ENCODE measurements around the gene KRTAP1-1. TPM values are rescaled to one million over a fixed set of nuclear protein-coding genes. Genes with fewer than 3 reads are reported as not detected.
"Not testable (repeated sequence)": the region's sequence is repeated elsewhere in the genome, so short reads cannot be mapped to it uniquely, and the experiment has no call there.

Gene KRTAP1-1
- total and polyA plus RNA-seq, 12 donors = not detected

DNA sequence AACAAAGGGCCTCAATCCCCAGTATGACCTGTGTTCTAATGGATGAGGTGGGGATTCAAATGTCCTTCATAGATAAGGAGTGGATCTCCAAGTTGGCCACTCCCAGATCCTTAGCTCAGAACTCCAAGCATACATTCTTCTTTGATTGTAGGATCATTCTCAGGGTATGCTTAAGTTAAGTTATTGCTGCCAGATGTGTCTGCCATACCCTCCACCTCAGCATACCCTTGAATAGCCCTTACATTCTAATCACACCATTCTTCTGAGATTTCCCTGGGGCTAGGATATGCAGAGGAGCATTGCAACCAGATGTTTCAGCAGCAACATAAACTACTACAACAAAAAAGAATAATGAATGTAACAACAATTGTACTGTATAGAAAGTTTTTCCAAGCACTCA, 26.0 kb upstream of the KRTAP1-1 start:
- no peak overlapping the region for H3K27ac ChIP-seq
- intact Hi-C loops (cut with DNase I) = loop anchor here in 1 of 10 donors (5.0 kb wide), 1 partner anchor 50 kb away; the partner anchor contains the start of gene KRTAP4-11
- DNase-seq = no peak
- ATAC-seq = no peak
- H3K4me3 ChIP-seq = no peak overlapping the region
- H3K36me3 ChIP-seq = no peaks in the 10 kb centered on the region
- H3K4me1 ChIP-seq = no peaks in the 10 kb centered on the region
- H3K27me3 ChIP-seq = peaks cover 0 to 35% (median 18%) of the 10 kb centered on the region in 7 donors
- no peaks in the 10 kb centered on the region for H3K9me3 ChIP-seq
- TF ChIP-seq, protein P1, sequence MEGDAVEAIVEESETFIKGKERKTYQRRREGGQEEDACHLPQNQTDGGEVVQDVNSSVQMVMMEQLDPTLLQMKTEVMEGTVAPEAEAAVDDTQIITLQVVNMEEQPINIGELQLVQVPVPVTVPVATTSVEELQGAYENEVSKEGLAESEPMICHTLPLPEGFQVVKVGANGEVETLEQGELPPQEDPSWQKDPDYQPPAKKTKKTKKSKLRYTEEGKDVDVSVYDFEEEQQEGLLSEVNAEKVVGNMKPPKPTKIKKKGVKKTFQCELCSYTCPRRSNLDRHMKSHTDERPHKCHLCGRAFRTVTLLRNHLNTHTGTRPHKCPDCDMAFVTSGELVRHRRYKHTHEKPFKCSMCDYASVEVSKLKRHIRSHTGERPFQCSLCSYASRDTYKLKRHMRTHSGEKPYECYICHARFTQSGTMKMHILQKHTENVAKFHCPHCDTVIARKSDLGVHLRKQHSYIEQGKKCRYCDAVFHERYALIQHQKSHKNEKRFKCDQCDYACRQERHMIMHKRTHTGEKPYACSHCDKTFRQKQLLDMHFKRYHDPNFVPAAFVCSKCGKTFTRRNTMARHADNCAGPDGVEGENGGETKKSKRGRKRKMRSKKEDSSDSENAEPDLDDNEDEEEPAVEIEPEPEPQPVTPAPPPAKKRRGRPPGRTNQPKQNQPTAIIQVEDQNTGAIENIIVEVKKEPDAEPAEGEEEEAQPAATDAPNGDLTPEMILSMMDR (IDR thresholded peaks at IDR 0.05) = no peak

DNA sequence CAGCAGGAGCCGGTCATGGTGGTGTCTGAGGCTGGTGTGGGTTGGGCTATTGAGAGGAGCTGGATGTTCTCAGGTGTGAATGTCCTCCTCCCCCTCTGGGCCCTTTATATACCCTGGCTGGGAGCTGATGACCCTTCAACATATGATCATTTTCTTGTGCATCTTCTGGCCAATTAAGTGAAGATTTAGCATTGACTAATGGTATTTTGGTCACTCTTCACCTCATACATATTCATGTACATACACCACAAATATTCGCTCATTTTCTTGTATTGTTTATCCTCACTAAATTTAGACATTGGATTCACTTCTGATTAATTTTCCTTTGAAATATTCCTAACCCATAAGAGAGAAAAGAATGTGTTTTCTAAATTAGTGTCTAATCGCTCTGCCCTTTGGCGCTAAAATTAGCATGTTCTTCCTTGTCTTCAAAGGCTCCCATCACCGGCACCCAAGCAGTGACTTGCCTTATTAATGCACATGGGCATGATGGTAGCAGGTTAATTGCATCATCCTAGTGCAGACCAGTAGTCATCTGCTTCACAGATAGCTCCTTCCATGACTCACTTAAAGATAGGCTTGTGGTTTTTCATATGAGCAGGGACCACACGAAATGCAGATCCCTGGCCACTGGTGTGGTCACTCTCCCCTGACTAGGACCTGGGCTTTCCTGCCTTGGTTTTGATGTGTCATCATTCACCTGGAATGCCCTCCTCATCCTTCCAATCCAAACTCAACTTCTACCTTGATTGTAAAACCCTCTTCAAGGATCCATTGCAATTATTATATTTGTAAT, 24.8 kb upstream of the KRTAP1-1 start, which contains the start of gene KRTAP2-4:
KRTAP2-4 (minus strand) TSS at position 51 of the 796 bp plus-strand sequence; CDS start at position 17, 34 bp downstream.
- WGBS, 2 donors = 82 to 87% methylated on average over 6 of the region's 6 CpGs
- H3K36me3 ChIP-seq = no peaks in the 10 kb centered on the region
- intact Hi-C loops (cut with DNase I) = loop anchor here in 1 of 10 donors (5.0 kb wide), 1 partner anchor 51 kb away; the partner anchor contains the start of gene KRTAP4-11
- no peaks in the 10 kb centered on the region for H3K4me1 ChIP-seq
- no peak for ATAC-seq
- no peaks in the 10 kb centered on the region for H3K9me3 ChIP-seq
- no peak within 1 kb of the TSS for H3K27ac ChIP-seq
- DNase-seq = no peak
- no peak within 1 kb of the TSS for H3K4me3 ChIP-seq
- TF ChIP-seq, protein P1 (IDR thresholded peaks at IDR 0.05) = no peak
- peaks cover 0 to 41% (median 22%) of the 10 kb centered on the region in 7 donors for H3K27me3 ChIP-seq

DNA sequence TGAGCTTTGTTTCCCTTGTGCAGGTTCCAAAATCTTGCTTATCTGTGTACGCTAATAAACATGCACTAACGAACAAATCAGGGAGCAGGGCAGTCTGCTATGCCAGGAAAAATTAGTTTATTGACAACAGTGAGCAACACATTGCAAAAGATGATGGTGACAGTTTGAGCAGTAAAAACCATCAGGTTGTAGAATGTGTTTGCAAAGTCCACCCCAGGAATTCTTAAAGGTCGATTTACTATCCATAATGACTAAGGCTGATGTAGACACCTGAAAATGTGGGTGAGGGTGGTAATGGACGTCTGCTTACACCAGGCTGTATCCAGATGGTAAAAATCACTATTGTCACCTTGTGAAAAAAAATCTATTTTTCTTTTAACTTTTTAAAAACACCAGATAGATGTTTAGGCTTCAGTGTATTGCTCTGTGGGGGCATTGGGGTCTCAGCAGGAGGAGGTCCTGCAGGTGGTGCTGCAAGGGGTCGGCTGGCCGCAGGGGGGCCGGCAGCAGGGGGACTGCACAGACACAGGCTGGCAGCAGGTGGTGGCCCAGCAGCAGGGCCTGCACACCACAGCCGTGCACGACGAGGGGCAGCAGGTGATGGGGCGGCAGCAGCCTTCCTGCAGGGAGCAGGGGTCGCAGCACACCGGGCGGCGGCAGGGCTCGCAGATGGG, 23.9 kb upstream of the KRTAP1-1 start:
- intact Hi-C loops (cut with DNase I) = loop anchor here in 1 of 10 donors (5.0 kb wide), 1 partner anchor 52 kb away; the partner anchor contains the start of gene KRTAP4-11
- H3K4me1 ChIP-seq, DNase-seq, H3K4me3 ChIP-seq, H3K36me3 ChIP-seq, H3K27ac ChIP-seq, ATAC-seq, H3K9me3 ChIP-seq: not testable (repeated sequence)
- peaks cover 0 to 48% (median 28%) of the 10 kb centered on the region in 7 donors for H3K27me3 ChIP-seq
- 67 to 78% methylated on average over 7 of the region's 16 CpGs for WGBS, 2 donors

DNA sequence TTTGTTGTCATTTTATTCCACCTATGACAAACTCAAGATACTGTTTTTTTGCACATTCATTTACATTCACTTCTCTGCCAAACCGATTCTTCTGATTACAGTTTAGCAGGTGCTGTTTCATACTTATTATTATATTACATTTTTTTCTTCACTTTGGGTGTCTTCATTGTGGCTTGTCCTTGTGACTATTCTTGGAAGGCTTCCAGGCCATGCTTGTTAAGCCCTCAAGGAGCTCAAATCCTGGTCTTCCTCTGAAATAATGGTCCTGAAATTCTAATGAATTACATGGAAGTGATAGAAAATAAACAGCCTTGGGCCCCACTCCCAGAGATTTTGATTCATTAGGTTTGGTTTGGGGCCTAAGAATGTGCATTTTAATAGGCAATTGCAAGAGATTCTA, 23.1 kb upstream of the KRTAP1-1 start:
- Histone ChIP-seq H3K27ac (no peak overlapping the region), H3K36me3 (no peaks in the 10 kb centered on the region), H3K9me3 (no peaks in the 10 kb centered on the region), H3K27me3 (peaks cover 0 to 53% (median 35%) of the 10 kb centered on the region in 7 donors), H3K4me3 (no peak overlapping the region), H3K4me1 (no peaks in the 10 kb centered on the region)
- WGBS, 2 donors = 84 to 87% methylated on average over 1 of the region's 1 CpG
- intact Hi-C loops (cut with DNase I) = no loop called here
- DNase-seq = no peak
- TF ChIP-seq, protein P1 (IDR thresholded peaks at IDR 0.05) = no peak
- ATAC-seq = no peak

Data from heart right ventricle (tissue), 16 donors.